ENCODE measurements around the gene NCEH1.
"Not testable (repeated sequence)": the region's sequence is repeated elsewhere in the genome, so short reads cannot be mapped to it uniquely, and the experiment has no call there.

The NCEH1 gene

DNA sequence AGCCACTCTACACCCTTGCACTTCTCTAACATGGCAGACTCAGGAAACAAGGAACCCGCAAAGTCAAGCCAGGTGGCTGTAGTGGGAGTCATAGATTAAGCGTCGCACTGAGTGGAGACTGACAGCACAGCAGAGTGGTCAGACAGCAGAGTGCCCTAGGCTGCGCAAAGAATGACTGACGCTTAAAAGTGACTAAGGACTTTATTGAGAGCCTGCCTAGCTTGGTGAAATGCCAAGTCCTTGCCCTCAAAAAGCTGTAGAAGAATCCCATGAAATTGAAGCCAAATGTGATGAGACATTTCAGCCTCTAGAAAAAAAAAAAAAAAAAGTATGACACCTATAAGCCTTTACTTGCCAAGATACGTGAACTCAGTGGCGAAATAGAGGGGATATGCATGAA lies 30.2 kb downstream of the NCEH1 start:
- DNase-seq (ENCODE audit: low read depth): no peak
- no peak overlapping the region for H3K4me3 ChIP-seq (ENCODE audit: low read depth, low read length)

DNA sequence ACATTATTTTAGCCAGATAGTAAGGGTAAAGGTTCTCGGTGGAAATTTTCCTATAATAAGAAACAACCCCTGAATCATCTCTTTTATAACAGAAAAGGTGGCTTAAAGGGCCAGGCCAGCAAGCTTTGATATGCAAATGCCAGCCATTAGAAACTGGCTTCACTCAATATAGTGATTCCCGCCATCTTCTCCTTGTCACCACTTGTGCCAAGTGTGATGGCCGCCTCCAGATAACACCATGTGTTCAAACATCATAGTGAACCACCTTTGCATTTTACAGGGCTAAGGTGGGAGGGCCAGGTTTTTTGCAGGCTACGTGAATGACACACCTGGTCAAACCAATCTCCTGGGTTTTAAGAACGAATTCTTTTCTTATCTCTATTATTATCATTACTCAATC lies 31.3 kb downstream of the NCEH1 start:
- DNase-seq (ENCODE audit: low read depth): no peak
- no peak overlapping the region for H3K4me3 ChIP-seq (ENCODE audit: low read depth, low read length)

DNA sequence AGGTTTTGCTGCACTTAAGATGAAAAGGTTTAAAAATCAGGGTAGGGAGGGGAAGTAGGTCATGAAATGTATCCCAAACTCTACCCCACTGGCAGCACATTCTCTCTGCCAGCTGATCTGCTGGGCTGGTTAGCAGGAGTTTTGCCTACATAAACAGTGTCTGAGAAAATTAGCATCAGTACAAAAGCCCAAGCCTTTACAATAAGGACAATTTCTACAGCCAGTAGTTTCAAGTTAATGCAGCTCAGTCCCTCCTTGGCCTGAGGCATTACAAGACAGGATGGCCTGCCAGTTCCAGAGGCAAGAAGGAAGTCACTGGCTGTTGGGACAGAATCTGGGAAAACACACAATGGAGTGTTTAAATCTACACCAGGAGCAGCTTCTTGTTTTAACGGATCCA lies 32.8 kb downstream of the NCEH1 start:
- H3K4me3 ChIP-seq (ENCODE audit: low read depth, low read length): no peak overlapping the region
- no peak for DNase-seq (ENCODE audit: low read depth)

DNA sequence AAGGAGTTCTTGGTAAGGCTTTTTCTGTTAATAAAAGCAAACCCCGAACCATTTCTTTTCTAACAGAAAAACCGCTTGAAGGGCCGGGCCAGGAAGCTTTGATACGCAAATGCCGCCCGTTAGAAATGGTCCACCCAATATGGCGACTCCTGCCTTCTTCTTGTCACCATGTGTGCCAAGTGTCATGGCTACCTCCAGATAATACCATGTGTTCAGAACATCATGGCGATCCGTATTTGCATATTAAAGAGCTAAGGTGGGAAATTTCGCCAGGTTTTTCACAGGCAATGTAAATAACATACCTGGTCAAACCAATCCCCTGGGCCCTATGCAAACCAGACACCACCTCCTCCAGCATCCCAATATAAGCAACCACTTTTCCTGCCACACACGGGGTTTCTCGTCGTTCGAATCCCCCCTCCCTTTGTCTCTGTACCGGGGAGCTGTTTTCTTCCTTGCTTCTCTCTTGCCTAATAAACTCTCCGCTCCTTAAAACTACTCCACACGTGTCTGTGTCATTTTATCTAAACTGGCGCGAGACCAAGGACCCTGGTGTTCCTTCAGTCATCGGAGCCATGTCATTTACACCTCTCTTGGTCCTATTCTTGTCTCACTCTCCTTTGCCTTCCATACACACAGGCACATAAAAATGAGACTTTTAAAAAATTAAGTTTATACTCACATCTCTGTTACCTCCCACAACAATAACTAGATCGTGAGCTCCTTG lies 34.5 kb downstream of the NCEH1 start:
- no peak overlapping the region for H3K4me3 ChIP-seq (ENCODE audit: low read depth, low read length)
- no peak for DNase-seq (ENCODE audit: low read depth)

DNA sequence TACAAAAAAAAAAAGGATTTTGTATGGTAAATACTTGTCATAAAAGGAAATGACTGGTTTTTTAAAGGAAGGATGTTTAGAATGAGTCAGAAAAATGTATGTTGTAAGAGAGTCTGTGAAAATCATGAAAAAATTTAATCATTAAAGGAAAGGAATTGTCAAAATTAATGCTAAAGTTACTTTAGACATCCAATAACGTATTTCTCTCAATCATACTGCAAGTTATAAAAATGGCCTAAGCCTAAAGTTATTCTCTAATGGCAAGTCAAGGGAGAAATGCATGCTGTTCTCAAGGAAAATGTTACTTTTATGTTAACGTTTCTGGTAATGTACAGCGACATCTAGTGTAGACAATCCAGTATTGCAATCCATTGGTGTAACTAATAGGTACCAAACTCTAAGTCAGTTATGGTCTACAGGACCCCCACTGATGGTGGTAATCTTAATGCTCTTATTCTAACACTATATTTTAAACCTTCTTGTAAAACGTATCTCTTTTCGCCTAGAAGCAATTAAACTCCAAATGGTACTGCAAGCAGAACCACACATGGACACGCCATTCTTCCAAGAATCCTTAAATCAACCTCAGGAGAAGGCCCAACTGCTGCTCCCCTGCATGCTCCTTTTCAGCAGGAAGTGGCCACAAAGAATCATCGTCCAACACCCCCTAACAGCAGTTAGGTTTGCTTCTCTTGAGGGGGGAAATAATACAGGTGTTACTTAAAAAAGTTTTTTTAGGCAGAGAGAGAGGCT lies 35.2 kb downstream of the NCEH1 start:
- DNase-seq (ENCODE audit: low read depth): no peak

DNA sequence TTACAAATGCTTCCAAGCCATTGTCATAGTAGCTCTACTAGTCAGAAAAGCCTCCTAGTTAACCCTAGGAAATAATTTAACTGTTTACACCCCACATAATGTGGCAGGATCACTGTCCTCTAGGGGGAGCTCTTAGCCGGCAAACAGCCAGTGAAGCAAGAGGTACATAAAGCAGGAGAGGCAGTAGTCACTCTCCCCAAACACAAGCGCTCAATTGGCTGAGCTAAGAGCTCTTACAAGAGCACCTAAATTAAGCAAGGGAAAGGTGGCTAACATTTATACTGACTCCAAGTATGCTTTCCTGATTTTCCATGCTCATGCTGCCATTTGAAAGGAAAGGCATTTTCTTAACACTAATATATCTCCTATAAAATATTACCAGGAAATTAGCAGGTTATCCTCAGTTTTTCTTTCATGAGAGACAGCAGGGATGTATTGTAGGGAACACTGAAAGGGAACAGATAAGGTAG lies 37.6 kb downstream of the NCEH1 start:
- no peak for DNase-seq (ENCODE audit: low read depth)

More for the DNA sequence above, 35.2 kb downstream of the NCEH1 start:
- no peak overlapping the region for H3K4me3 ChIP-seq (ENCODE audit: low read depth, low read length)

DNA sequence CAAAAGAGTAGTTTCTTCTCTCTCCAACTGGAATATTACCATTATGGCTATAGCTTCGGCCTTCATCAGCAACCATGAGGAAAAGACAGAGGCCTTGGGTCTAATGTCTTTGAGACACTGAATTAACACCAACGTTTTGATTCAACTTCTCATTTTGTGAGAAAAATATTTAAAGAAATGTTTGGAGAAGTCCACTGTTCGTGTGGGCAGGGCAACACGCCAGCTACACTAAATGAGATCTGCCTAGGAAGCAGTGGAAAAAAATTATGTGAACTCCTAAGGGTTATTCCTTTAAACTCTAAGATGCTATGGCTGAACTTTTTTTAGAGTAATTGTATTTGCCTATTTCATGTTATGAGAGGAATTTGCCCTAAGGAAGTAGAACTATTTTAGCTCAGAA lies 41.8 kb downstream of the NCEH1 start:
- no peak for DNase-seq (ENCODE audit: low read depth)
- H3K4me3 ChIP-seq (ENCODE audit: low read depth, low read length): no peak overlapping the region

More for the DNA sequence above, 37.6 kb downstream of the NCEH1 start:
- no peak overlapping the region for H3K4me3 ChIP-seq (ENCODE audit: low read depth, low read length)

DNA sequence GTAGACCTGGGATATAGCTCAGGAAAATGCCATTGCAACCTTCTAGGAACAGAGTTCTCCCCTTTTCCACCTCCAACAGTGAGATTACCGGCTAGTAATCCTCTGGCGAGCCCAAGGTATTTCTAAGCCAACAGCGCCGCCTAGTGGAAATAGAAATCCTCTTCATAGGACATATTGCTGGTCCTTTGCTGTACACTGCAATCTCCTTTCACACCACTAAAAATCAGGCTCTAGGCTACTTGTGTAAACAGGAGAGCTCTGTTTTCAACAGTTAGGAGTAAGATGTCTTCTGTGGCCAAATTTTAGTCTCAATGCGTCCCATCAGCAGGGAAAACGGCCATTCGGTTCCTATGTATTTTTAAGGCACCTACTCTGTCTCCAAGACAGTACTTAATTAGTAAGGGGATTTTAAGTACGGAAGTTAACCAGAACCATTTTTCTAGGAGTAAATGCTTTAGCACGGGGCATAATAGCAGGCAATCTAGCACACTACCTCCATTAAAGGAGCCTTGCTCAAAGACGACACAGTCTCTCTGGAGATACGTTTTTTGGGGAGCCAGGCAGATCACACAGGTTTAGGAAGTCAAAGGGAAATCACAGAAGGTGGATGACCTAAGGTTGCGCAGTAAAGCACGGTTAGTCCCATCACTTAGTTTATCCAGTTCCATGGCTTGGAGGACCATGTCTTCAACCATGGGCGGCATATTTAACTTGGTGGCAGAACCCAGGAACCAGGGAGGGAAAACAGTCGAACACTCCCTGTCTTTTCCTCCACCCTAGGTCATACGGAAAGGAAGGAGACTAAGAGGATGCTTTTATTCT lies 43.8 kb downstream of the NCEH1 start:
- DNase-seq (ENCODE audit: low read depth): no peak
- H3K4me3 ChIP-seq (ENCODE audit: low read depth, low read length): no peak overlapping the region

DNA sequence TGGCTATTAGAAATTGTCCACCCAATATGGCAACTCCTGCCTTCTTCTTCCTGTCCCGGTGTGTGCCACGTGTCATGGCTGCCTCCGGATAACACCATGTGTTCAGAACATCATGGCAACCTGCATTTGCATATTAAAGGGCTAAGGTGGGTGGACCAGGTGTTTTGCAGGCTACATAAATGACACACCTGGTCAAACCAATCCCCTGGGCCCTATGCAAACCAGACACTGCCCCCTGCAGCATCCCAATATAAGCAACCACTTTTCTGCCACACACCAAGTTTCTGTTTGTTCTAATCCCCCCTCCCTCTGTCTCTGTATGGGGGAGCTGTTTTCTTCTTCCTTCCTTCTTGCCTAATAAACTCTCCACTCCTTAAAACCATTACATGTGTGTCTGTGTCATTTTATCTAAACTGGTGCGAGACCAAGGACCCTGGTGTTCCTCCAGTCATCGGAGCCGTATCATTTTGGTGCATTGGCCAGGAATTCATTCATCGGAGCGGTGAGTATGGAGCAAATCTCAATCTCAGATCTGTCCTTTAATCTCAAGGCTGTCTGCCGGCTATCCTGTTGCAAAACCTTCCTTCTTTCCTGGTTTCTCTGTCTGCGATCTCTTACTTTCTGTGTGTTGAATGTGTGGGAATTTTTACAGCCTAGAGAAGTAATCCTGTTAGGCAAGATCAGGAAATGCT lies 44.5 kb downstream of the NCEH1 start:
- H3K4me3 ChIP-seq (ENCODE audit: low read depth, low read length): no peak overlapping the region
- no peak for DNase-seq (ENCODE audit: low read depth)

DNA sequence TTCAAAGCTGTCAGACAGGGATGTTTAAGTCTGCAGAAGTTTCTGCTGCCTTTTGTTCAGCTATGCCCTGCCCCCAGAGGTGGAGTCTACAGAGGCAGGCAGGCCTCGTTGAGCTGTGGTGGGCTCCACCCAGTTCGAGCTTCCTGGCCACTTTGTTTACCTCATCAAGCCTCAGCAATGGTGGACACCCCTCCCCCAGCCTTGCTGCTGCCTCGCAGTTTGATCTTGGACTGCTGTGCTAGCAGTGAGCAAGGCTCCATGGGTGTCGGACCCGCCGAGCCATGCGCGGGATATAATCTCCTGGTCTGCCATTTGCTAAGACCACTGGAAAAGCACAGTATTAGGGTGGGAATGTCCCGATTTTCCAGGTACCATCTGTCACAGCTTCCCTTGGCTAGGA lies 45.4 kb downstream of the NCEH1 start:
- not testable (repeated sequence) for H3K4me3 ChIP-seq (ENCODE audit: low read depth, low read length); DNase-seq (ENCODE audit: low read depth)

DNA sequence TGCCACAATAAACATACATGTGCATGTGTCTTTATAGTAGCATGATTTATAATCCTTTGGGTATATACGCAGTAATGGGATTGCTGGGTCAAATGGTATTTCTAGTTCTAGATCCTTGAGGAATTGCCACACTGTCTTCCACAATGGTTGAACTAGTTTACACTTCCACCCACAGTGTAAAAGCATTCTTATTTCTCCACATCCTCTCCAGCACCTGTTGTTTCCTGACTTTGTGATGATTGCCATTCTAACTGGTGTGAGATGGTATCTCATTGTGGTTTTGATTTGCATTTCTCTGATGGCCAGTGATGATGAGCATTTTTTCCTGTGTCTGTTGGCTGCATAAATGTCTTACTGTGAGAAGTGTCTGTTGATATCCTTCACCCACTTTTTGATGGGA lies 50.4 kb downstream of the NCEH1 start:
- H3K4me3 ChIP-seq (ENCODE audit: low read depth, low read length); DNase-seq (ENCODE audit: low read depth): not testable (repeated sequence)

DNA sequence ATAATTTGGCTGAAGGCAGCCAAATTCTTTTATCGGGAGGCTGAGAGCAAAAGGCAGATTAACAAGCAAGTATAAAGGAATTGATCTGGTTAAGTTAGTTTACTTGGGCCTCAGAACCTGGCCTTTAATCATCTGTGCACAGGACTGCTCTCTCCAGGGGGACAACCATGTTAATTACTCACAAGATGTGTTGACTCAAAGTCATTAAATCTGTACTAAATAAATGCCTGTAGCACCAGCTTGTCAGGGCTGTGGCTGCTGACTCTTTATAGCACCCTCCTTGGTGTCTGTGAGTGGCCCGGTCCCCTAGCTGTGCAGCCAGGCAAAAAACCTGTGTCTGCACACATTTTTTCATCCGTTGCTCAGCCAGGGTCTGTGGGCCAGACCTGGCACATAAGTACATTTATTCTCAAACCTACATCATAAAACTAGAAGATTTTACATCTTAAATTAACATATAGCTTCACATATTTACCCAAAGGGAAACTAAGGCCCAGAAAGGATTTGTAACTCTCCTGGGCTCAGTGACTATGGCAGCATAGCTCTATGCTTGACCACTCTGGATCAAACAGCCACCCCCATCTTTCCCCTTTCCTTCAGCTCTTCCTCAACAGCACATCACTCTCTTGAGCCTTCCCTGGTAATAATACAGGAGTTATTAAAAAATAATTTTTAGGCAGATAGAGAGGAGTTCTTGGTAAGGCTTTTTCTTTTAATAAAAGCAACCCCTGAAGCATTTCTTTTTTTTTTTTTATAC lies 51.4 kb downstream of the NCEH1 start:
- H3K4me3 ChIP-seq (ENCODE audit: low read depth, low read length): no peak overlapping the region
- no peak for DNase-seq (ENCODE audit: low read depth)

DNA sequence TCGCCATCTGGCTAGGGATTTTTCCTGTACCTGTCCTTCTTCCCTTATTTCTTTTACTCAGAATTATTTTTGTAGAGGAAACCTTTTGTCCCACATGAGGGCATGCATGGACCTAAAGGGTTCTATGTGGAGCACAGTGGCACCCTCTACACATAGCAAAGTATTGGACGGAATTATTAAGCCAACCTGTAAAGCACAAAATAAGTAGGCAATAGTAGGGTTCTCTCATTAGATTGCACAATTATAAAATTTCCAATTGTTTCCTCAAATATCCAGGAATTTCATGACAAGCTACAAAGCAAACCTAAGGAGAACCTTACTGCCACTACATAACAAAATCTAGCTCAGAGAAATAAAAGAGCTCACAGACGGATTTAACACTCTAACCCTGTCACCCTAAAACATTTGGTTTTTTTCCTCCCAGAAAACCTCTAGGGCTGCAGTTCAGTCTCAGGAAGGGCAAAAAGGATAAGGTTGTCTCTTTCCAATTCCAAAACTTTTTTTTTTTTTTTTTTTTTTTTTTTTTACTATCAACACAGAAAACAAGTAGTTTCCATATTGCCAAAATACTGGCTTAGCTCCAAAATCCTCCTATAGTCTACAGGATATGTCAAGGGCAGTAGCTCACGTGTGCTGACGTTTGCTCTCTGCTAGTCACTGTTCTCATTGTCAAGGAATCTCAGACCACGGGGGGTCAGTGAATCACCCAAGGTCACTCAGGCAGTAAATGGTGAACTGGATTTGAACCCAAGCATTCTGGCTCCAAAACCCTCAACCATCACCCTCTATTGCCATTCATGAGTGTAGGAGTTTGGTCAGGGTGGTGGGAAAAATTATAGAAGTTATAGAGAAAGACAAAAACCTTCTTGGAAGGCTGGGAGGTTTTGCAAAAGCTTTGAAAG lies 52.3 kb downstream of the NCEH1 start:
- H3K4me3 ChIP-seq (ENCODE audit: low read depth, low read length): no peak overlapping the region
- DNase-seq (ENCODE audit: low read depth): peak; percentile 98

DNA sequence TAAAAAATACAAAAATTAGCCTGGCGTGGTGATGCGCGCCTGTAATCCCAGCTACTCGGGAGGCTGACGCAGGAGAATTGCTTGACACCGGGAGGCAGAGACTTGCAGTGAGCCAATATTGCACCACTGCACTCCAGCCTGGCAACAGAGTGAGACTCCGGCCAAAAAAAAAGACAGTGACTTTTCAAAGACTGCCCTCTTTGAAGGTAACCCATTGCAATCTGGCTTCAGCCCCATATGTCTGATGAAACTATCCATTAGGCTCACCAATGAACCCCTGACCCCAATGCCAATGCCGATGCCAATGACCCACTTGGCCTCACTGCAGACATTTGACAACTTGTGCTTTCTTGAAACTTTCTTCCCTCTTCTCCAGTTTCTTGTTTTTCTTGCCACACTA lies 54.3 kb downstream of the NCEH1 start:
- H3K4me3 ChIP-seq (ENCODE audit: low read depth, low read length): no peak overlapping the region
- DNase-seq (ENCODE audit: low read depth): no peak

DNA sequence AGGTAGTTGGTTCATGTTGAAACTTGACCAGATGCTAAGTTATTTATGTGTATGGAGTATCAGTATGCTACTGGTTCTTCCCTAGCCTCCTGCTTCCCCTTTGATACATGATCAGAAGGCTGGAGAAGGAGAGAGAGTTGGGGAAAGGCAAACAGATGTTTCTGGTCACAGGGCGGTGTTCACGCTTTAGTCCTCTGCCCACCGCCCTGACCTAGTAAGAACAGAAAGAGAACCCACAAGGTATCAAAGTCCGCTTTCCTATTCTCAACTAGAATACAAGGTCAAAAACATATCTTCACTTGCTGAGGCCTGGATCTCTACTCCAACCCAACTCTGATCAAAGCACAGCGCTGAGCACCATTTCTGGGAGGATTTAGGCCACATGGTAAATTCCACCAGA lies 55.5 kb downstream of the NCEH1 start:
- no peak overlapping the region for H3K4me3 ChIP-seq (ENCODE audit: low read depth, low read length)
- no peak for DNase-seq (ENCODE audit: low read depth)

DNA sequence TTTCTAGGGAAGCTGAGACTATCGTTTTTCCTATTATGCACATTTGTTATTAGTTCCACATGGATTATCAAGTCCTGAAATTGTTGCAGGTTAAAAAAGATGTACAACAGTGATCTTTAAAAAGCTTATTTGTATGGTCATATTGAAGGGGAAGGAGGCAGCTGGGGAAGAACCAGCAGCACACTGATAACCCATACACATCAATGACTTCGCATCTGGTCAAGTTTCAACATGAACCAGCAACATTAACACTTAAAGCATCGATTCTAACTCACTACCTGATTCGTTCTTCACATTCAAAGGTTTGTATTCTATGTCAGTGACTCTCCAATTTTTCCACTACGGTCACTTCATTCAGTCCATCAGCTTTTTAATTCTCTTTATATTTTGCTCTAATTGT lies 56.4 kb downstream of the NCEH1 start:
- no peak overlapping the region for H3K4me3 ChIP-seq (ENCODE audit: low read depth, low read length)
- no peak for DNase-seq (ENCODE audit: low read depth)

DNA sequence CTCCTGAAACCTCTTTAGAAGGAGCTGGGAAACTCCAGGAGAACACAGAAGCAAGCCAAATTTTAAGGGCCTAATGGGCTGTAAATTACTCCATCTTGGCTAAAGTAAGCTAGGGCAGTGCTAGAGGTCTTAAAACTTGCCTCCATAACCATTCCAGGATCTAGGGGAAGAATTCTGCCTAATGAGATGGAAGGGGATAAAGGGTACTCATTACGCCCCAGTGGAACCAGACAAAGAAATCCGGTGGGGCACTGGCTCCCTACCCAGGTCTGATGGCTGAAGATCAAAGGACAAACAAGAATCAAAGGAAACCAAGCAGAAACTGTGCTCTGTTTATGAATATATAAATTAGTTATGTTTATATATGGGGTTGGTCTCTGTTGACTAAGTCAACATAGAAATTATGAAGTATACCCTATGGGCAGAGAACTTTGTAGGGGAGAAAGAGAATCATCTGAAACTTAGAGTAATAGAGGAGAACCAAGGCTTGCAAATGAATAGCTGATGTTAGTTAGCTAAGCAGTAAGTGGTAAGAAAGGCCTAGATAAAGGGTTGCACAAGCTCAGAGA lies 57.8 kb downstream of the NCEH1 start:
- DNase-seq (ENCODE audit: low read depth): no peak
- H3K4me3 ChIP-seq (ENCODE audit: low read depth, low read length): no peak overlapping the region

All from skeletal muscle cell (primary cell).